H1 (cell line): Measurements from ENCODE around the gene PNCK. TPM values are rescaled to one million over a fixed set of nuclear protein-coding genes. Genes with fewer than 3 reads are reported as not detected.

Experiments used
- CTCF ChIA-PET: fragments of 300-600 bp; sonication (Branson Sonifier 250); formaldehyde crosslinking; loops from one replicate; lab custom pipeline; 2021; ENCODE audit not compliant: partially characterized antibody; lab: Charles Lee
- POLR2A ChIA-PET: fragments of 300-600 bp; sonication (Branson Sonifier 250); formaldehyde crosslinking; loops from one replicate; lab custom pipeline; 2021; ENCODE audit warnings: inconsistent platforms; ENCODE audit not compliant: partially characterized antibody; lab: Charles Lee
- DNase-seq, 2 experiments: peaks; one replicate each; pipeline versions ENCODE4 v3.0.0 to v3.0.0-alpha.2; 2010 to 2022; ENCODE audit warnings: low spot score in 2 of 2, low read depth in 1 of 2, mixed read lengths in 1 of 2
- FAIRE-seq: peaks from 2 replicates; lab custom pipeline; 2011; peaks lifted over from hg19 to GRCh38; lab: Jason Lieb, UNC
- H2AFZ ChIP-seq: 2 replicates; pipeline ENCODE4 v1.8.1; 2012; ENCODE audit warnings: low read length, inconsistent platforms
- H2AK5ac ChIP-seq: 2 replicates; pipeline ENCODE4 v1.6.1; 2013; ENCODE audit warnings: low read depth, low read length
- H2BK120ac ChIP-seq: replicated peaks from 2 replicates; pipeline ENCODE3; 2013; ENCODE audit warnings: low read depth, low read length, inconsistent platforms
- H2BK12ac ChIP-seq: 2 replicates; pipeline ENCODE4 v1.6.1; 2013; ENCODE audit warnings: low read depth, low read length
- H2BK15ac ChIP-seq: 2 replicates; pipeline ENCODE4 v1.6.1; 2013; ENCODE audit warnings: low read length
- H2BK20ac ChIP-seq: 2 replicates; pipeline ENCODE4 v1.6.1; 2013; ENCODE audit warnings: low read length
- H2BK5ac ChIP-seq: 2 replicates; pipeline ENCODE4 v1.6.1; 2013; ENCODE audit warnings: low read depth, low read length
- H3K14ac ChIP-seq: 2 replicates; pipeline ENCODE4 v1.6.1; 2013; ENCODE audit warnings: inconsistent platforms; ENCODE audit not compliant: insufficient read length
- H3K18ac ChIP-seq: 2 replicates; pipeline ENCODE4 v1.6.1; 2013; ENCODE audit warnings: low read length; ENCODE audit errors: extremely low read depth
- H3K23ac ChIP-seq: 2 replicates; pipeline ENCODE4 v1.6.1; 2013; ENCODE audit warnings: inconsistent platforms; ENCODE audit not compliant: insufficient read length
- H3K23me2 ChIP-seq: 2 replicates; pipeline ENCODE4 v1.6.1; 2013; ENCODE audit warnings: low read depth, low read length
- H3K27ac ChIP-seq: 2 replicates; pipeline ENCODE4 v1.6.1; 2011; ENCODE audit warnings: low read depth, low read length, inconsistent platforms
- H3K27me3 ChIP-seq, 4 experiments: replicated peaks in 1 of 4; 1 replicate in 1 of 4; 2 replicates in 3 of 4; pipeline versions ENCODE4 v1.6.1 to v1.8.1; 2011 to 2013; ENCODE audit warnings: low read length in 3 of 4, mild to moderate bottlenecking in 3 of 4, inconsistent platforms in 2 of 4, mixed read lengths in 2 of 4, moderate library complexity in 1 of 4; ENCODE audit not compliant: control insufficient read depth in 3 of 4, insufficient read depth in 3 of 4; ENCODE audit errors: extremely low read depth in 1 of 4
- H3K36me3 ChIP-seq, 4 experiments: 2 replicates each; pipeline versions ENCODE4 v1.6.1 to v1.8.1; 2011 to 2013; ENCODE audit warnings: mild to moderate bottlenecking in 4 of 4, low read length in 3 of 4, moderate library complexity in 2 of 4, control low read depth in 1 of 4, inconsistent platforms in 1 of 4; ENCODE audit not compliant: insufficient read depth in 4 of 4, control insufficient read depth in 2 of 4
- H3K4ac ChIP-seq: replicated peaks from 2 replicates; pipeline ENCODE3; 2013; ENCODE audit warnings: low read length, low read depth, mixed read lengths, inconsistent platforms; ENCODE audit not compliant: insufficient read length
- H3K4me1 ChIP-seq, 4 experiments: replicated peaks in 1 of 4; 1 replicate in 1 of 4; 2 replicates in 3 of 4; pipeline versions ENCODE4 v1.6.1 to v1.8.1; 2011 to 2013; ENCODE audit warnings: low read length in 3 of 4, inconsistent platforms in 2 of 4, mixed read lengths in 1 of 4; ENCODE audit not compliant: insufficient read depth in 4 of 4, control insufficient read depth in 3 of 4
- H3K4me2 ChIP-seq, 2 experiments: 2 replicates each; pipeline versions ENCODE4 v1.6.1 to v1.8.1; 2011 to 2013; ENCODE audit warnings: low read depth in 2 of 2, low read length in 2 of 2, control low read depth in 1 of 2, inconsistent platforms in 1 of 2, mild to moderate bottlenecking in 1 of 2; ENCODE audit not compliant: insufficient read depth in 1 of 2
- H3K4me3 ChIP-seq, 4 experiments: fragments of 200-600, 300-600 bp in 1 of 4; sonication (generic), shearing (Covaris generic), sonication (Bioruptor Twin) in 1 of 4; 2 replicates each; pipeline versions ENCODE4 v1.5.1 to v1.8.1; 2011 to 2016; ENCODE audit warnings: low read length in 4 of 4, low read depth in 3 of 4, control low read depth in 2 of 4, inconsistent platforms in 2 of 4, mild to moderate bottlenecking in 2 of 4, mixed read lengths in 1 of 4, moderate library complexity in 1 of 4; ENCODE audit not compliant: insufficient read depth in 2 of 4; ENCODE audit errors: extremely low read depth in 1 of 4
- H3K56ac ChIP-seq: replicated peaks from 2 replicates; pipeline ENCODE3; 2013; ENCODE audit warnings: low read depth, mild to moderate bottlenecking, mixed read lengths, low read length, inconsistent platforms; ENCODE audit not compliant: insufficient read length
- H3K79me1 ChIP-seq: 2 replicates; pipeline ENCODE4 v1.6.1; 2013; ENCODE audit warnings: low read depth, low read length, control low read depth
- H3K79me2 ChIP-seq, 2 experiments: 2 replicates each; pipeline versions ENCODE4 v1.6.1 to v1.8.1; 2012 to 2013; ENCODE audit warnings: low read length in 2 of 2, mild to moderate bottlenecking in 2 of 2, inconsistent platforms in 1 of 2; ENCODE audit not compliant: insufficient read depth in 2 of 2, control insufficient read depth in 1 of 2
- H3K9ac ChIP-seq, 4 experiments: replicated peaks in 1 of 4; 1 replicate in 1 of 4; 2 replicates in 3 of 4; pipeline versions ENCODE4 v1.6.1 to v1.8.1; 2011 to 2013; ENCODE audit warnings: low read depth in 3 of 4, low read length in 3 of 4, control low read depth in 2 of 4, mild to moderate bottlenecking in 2 of 4, moderate library complexity in 2 of 4, inconsistent platforms in 1 of 4; ENCODE audit errors: extremely low read depth in 1 of 4
- H3K9me3 ChIP-seq, 2 experiments: 2 replicates each; pipeline versions ENCODE4 v1.6.1 to v1.8.1; 2012 to 2013; ENCODE audit warnings: mild to moderate bottlenecking in 2 of 2, moderate library complexity in 2 of 2, control low read depth in 1 of 2, inconsistent platforms in 1 of 2, low read depth in 1 of 2, low read length in 1 of 2, mixed read lengths in 1 of 2; ENCODE audit not compliant: insufficient read depth in 2 of 2
- H4K20me1 ChIP-seq, 2 experiments: replicated peaks in 1 of 2; 2 replicates each; pipeline versions ENCODE3 to v1.8.1; 2011 to 2013; ENCODE audit warnings: inconsistent platforms in 2 of 2, low read length in 2 of 2, mild to moderate bottlenecking in 1 of 2; ENCODE audit not compliant: insufficient read depth in 2 of 2, control insufficient read depth in 1 of 2
- H4K5ac ChIP-seq: 2 replicates; pipeline ENCODE4 v1.6.1; 2013; ENCODE audit warnings: low read length, low read depth, mixed read lengths, inconsistent platforms; ENCODE audit not compliant: insufficient read length
- H4K8ac ChIP-seq: 2 replicates; pipeline ENCODE4 v1.8.0; 2013; ENCODE audit warnings: mild to moderate bottlenecking, moderate library complexity, low read length, inconsistent platforms; ENCODE audit not compliant: insufficient read depth; ENCODE audit errors: extremely low read depth
- H4K91ac ChIP-seq: replicated peaks from 2 replicates; pipeline ENCODE3; 2013; ENCODE audit warnings: low read length, mixed read lengths, inconsistent platforms; ENCODE audit not compliant: insufficient read length
- BRCA1 ChIP-seq: IDR thresholded peaks from 2 replicates; pipeline ENCODE4 v1.6.1; 2012; ENCODE audit warnings: low read depth, low read length, improper control_type of control experiment
- CBX5 ChIP-seq: fragments of 300-800, 300-1000 bp; sonication (generic); IDR thresholded peaks from 2 replicates; pipeline ENCODE4 v1.7.1; 2016; ENCODE audit warnings: antibody characterized with exemption, low read length, low read depth
- CBX8 ChIP-seq: fragments of 300-800, 300-1000 bp; sonication (generic); IDR thresholded peaks from 2 replicates; pipeline ENCODE4 v1.7.1; 2016; ENCODE audit warnings: low read depth, low read length, borderline replicate concordance
- CHD2 ChIP-seq: IDR thresholded peaks from 2 replicates; pipeline ENCODE4 v1.6.1; 2012; ENCODE audit warnings: low read length, improper control_type of control experiment
- EGR1 ChIP-seq: IDR thresholded peaks from 2 replicates; pipeline ENCODE4 v1.6.1; 2011; ENCODE audit warnings: low read depth, low read length, borderline replicate concordance
- JUN ChIP-seq: IDR thresholded peaks from 2 replicates; pipeline ENCODE4 v1.6.1; 2011; ENCODE audit warnings: low read depth, mild to moderate bottlenecking, improper control_type of control experiment, low read length
- JUND ChIP-seq: IDR thresholded peaks from 2 replicates; pipeline ENCODE4 v1.6.1; 2011; ENCODE audit warnings: mild to moderate bottlenecking, improper control_type of control experiment, low read length
- KDM5A ChIP-seq: fragments of 200-600 bp; IDR thresholded peaks from 2 replicates; pipeline ENCODE4 v1.7.1; 2012; ENCODE audit warnings: mild to moderate bottlenecking, low read length, inconsistent platforms, mixed read lengths
- NRF1 ChIP-seq: IDR thresholded peaks from 2 replicates; pipeline ENCODE4 v1.6.1; 2011; ENCODE audit warnings: mild to moderate bottlenecking, low read depth, low read length, improper control_type of control experiment
- RBBP5 ChIP-seq: IDR thresholded peaks from 2 replicates; pipeline ENCODE4 v1.7.1; 2012; ENCODE audit warnings: low read depth, mild to moderate bottlenecking, inconsistent platforms, low read length, moderate library complexity, borderline replicate concordance
- SAP30 ChIP-seq: fragments of 300-600 bp; sonication (generic); IDR thresholded peaks from 2 replicates; pipeline ENCODE4 v1.7.1; 2012; ENCODE audit warnings: low read length, moderate library complexity, mild to moderate bottlenecking, inconsistent platforms; ENCODE audit not compliant: insufficient read depth, insufficient replicate concordance
- SIN3A ChIP-seq, 2 experiments: IDR thresholded peaks in 1 of 2; conservative IDR thresholded peaks in 1 of 2; 2 replicates each; pipeline ENCODE4 v1.6.1; 2011 to 2012; ENCODE audit warnings: low read length in 2 of 2, improper control_type of control experiment in 1 of 2, low read depth in 1 of 2, mild to moderate bottlenecking in 1 of 2
- SP2 ChIP-seq: IDR thresholded peaks from 2 replicates; pipeline ENCODE4 v1.6.1; 2012; ENCODE audit warnings: mild to moderate bottlenecking, low read length, inconsistent platforms
- WGBS, 2 experiments: shearing (Covaris generic) in 1 of 2; methylation state at CpG; one replicate each; pipeline versions ENCODE4 v1.1.6 to v1.1.7; 2013 to 2015; ENCODE audit warnings: low lambda C conversion rate in 2 of 2, mixed read lengths in 2 of 2, inconsistent platforms in 1 of 2, low coverage in 1 of 2, missing lambda C conversion rate in 1 of 2; ENCODE audit not compliant: insufficient replicate concordance in 2 of 2, insufficient coverage in 1 of 2, insufficient read length in 1 of 2; ENCODE audit errors: extremely low coverage in 1 of 2, missing lambda C conversion rate in 1 of 2; 5-methylcytosine and 5-hydroxymethylcytosine counted together
- polyA plus RNA-seq, 7 experiments: library from polyadenylated mRNA; depleted of rRNA in 3 of 7; stranded (reverse) in 5 of 7; unstranded in 2 of 7; fragments of >200 nt in 5 of 7; fragments of 200-250 nt in 2 of 7; gene quantifications; 1 replicate in 5 of 7; 2 replicates in 1 of 7; 4 replicates in 1 of 7; pipeline versions ENCODE4 v1.2.1 to v1.2.3, GENCODE V29; 2011 to 2013; ENCODE audit warnings: missing spikeins in 2 of 7, mixed read lengths in 2 of 7
- total RNA-seq: library from RNA; stranded (reverse); fragmentation: NEBNext Ultra II Directional; extraction: Animal tissue kit (Norgen Biotek cat#: 25700); gene quantifications from 2 replicates; pipeline ENCODE4 v1.2.1, GENCODE V29; 2021

The PNCK gene
- total and polyA plus RNA-seq, 2 of the 8 experiments (the other 6 are each of a cell fraction or from before 2014, with no cell fraction given): 6.2 to 6.3 TPM

DNA sequence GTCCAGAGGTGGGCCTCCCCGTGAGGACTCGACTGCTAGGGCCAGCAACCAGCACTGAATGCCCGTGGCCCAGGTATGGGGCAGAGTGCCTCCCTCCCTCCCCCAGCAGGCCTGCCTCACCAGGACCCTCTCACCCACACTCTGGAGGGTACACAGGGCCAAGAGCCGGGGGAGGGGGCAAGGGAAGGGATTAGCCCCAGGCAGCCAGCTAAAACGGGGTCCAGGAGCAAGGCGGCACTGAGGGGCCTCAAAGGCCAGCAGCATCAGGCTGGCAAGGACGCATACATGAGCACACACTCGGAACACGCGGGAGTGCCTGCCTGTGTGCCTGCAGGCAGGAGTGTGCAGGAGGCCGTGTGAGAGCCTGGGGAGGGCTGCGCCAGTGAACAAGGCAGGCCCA is 44.9 kb downstream of the PNCK start:
- no peaks in the 10 kb centered on the region for H3K79me1 ChIP-seq
- no peaks in the 10 kb centered on the region for H4K20me1 ChIP-seq
- no peak overlapping the region for H3K18ac ChIP-seq
- TF ChIP-seq CBX5 (no peak), KDM5A (no peak), CBX8 (no peak), SP2 (no peak), SIN3A (conservative IDR thresholded peaks at IDR 0.05 in 1 of 2, IDR thresholded peaks at IDR 0.05 in 1 of 2; ENCODE audit: low read depth in 1 of 2, low read length in 2 of 2) (no peak), BRCA1 (no peak), RBBP5 (no peak), JUN (no peak), CHD2 (no peak), EGR1 (no peak), NRF1 (no peak), JUND (no peak), SAP30 (no peak)
- H4K91ac ChIP-seq: no peak overlapping the region
- no peak overlapping the region for H4K5ac ChIP-seq
- no peak overlapping the region for H2AK5ac ChIP-seq
- H2BK5ac ChIP-seq: no peak overlapping the region
- H3K36me3 ChIP-seq: no peaks in the 10 kb centered on the region
- H3K79me2 ChIP-seq: no peaks in the 10 kb centered on the region
- no peak overlapping the region for H3K56ac ChIP-seq
- H3K4me3 ChIP-seq: no peak overlapping the region
- no peak overlapping the region for H2BK12ac ChIP-seq
- no peak for DNase-seq
- H3K14ac ChIP-seq: no peak overlapping the region
- no peak overlapping the region for H2BK120ac ChIP-seq
- no peaks in the 10 kb centered on the region for H3K23me2 ChIP-seq
- no peak overlapping the region for H3K9ac ChIP-seq
- ChIA-PET POLR2A (no interaction called here), CTCF (interaction anchor here (1.0 to 4.5 kb wide), 4 partner anchors 15 to 74 kb away, joined by 3 to 30 read pairs (median 8); partner anchors contain the start of gene DUSP9)
- H3K4me2 ChIP-seq: no peak overlapping the region
- no peak overlapping the region for H2BK15ac ChIP-seq
- H3K27ac ChIP-seq: no peak overlapping the region
- H3K27me3 ChIP-seq: no peaks in the 10 kb centered on the region
- H2AFZ ChIP-seq: no peak overlapping the region
- FAIRE-seq: no peak
- H3K4ac ChIP-seq: no peak overlapping the region
- WGBS, 2 experiments: 84% methylated on average over 5 of the region's 12 CpGs; no CpG with 5 or more reads in 1 of the 2 experiments
- no peaks in the 10 kb centered on the region for H3K9me3 ChIP-seq
- peaks cover 0 to 3% (median 0%) of the 10 kb centered on the region in 4 experiments; a peak in 1 of 7 replicates for H3K4me1 ChIP-seq
- H2BK20ac ChIP-seq: no peak overlapping the region
- no peak overlapping the region for H3K23ac ChIP-seq
- no peak overlapping the region for H4K8ac ChIP-seq
